Neural cell (in vitro differentiated cells): Measurements from ENCODE around the gene EXOC3L1. TPM values are rescaled to one million over a fixed set of nuclear protein-coding genes. Genes with fewer than 3 reads are reported as not detected.

Experiments
- H2AFZ ChIP-seq: fragments of 200-600, 300-800 bp; sonication (generic), shearing (Covaris generic); 2 replicates; pipeline ENCODE4 v1.6.0; 2014; ENCODE audit warnings: low read depth, mild to moderate bottlenecking, antibody characterized with exemption, low read length, moderate library complexity
- H3F3A ChIP-seq: fragments of 200-600 bp; shearing (Covaris generic); 2 replicates; pipeline ENCODE4 v1.6.1; 2016; ENCODE audit warnings: mild to moderate bottlenecking, moderate library complexity, mixed read lengths, antibody characterized with exemption, low read length; ENCODE audit not compliant: insufficient read depth, poor library complexity, severe bottlenecking
- H3K27ac ChIP-seq: fragments of 200-600, 300-800 bp; sonication (generic), shearing (Covaris generic); 2 replicates; pipeline ENCODE4 v1.5.1; 2014; ENCODE audit warnings: mild to moderate bottlenecking, low read length, moderate library complexity
- H3K27me3 ChIP-seq: fragments of 300-800, 200-600 bp; sonication (generic), shearing (Covaris generic); 2 replicates; pipeline ENCODE4 v1.6.0; 2014; ENCODE audit warnings: mild to moderate bottlenecking, low read depth, low read length, moderate library complexity; ENCODE audit not compliant: insufficient read depth
- H3K36me3 ChIP-seq: fragments of 300-800, 200-600 bp; sonication (generic), shearing (Covaris generic); 2 replicates; pipeline ENCODE4 v1.5.1; 2014; ENCODE audit warnings: mild to moderate bottlenecking, antibody characterized with exemption, low read length, moderate library complexity; ENCODE audit not compliant: insufficient read depth
- H3K4me2 ChIP-seq: fragments of 300-800, 200-600 bp; sonication (generic), shearing (Covaris generic); 2 replicates; pipeline ENCODE4 v1.6.0; 2014; ENCODE audit warnings: mild to moderate bottlenecking, low read length
- H3K4me3 ChIP-seq: fragments of 300-800, 200-600 bp; sonication (generic), shearing (Covaris generic); 2 replicates; pipeline ENCODE4 v1.5.1; 2014; ENCODE audit warnings: mild to moderate bottlenecking, low read length, moderate library complexity
- H3K79me2 ChIP-seq: fragments of 200-600 bp; shearing (Covaris generic); replicated peaks from 2 replicates; pipeline ENCODE4 v1.6.0; 2014; ENCODE audit warnings: mild to moderate bottlenecking, low read length, moderate library complexity; ENCODE audit not compliant: insufficient read depth
- H3K9ac ChIP-seq: fragments of 300-800, 200-600 bp; sonication (generic), shearing (Covaris generic); 2 replicates; pipeline ENCODE4 v1.6.1; 2016; ENCODE audit warnings: mild to moderate bottlenecking, low read length, mixed read lengths
- H3K9me2 ChIP-seq: fragments of 200-600 bp; shearing (Covaris generic); 2 replicates; pipeline ENCODE4 v1.6.1; 2016; ENCODE audit warnings: mild to moderate bottlenecking, low read length, mixed read lengths; ENCODE audit not compliant: insufficient read depth
- H3K9me3 ChIP-seq: fragments of 200-600, 300-800 bp; sonication (generic), shearing (Covaris generic); 2 replicates; pipeline ENCODE4 v1.6.1; 2016; ENCODE audit warnings: mild to moderate bottlenecking, mixed run types, low read length, moderate library complexity, mixed read lengths
- H4K20me1 ChIP-seq: fragments of 200-600 bp; shearing (Covaris generic); 2 replicates; pipeline ENCODE4 v1.6.1; 2016; ENCODE audit warnings: mild to moderate bottlenecking, mixed run types; ENCODE audit not compliant: insufficient read depth
- EP300 ChIP-seq: fragments of 450-650 bp; conservative IDR thresholded peaks from 2 replicates; pipeline ENCODE4 v1.6.1; 2014; ENCODE audit warnings: antibody characterized with exemption, mild to moderate bottlenecking, moderate library complexity; ENCODE audit not compliant: poor library complexity, severe bottlenecking
- EZH2 ChIP-seq: fragments of 200-600, 300-800 bp; shearing (Covaris generic), sonication (generic); IDR thresholded peaks from 2 replicates; pipeline ENCODE4 v1.6.1; 2014; ENCODE audit warnings: antibody characterized with exemption, low read length, borderline replicate concordance, mild to moderate bottlenecking; ENCODE audit not compliant: insufficient read depth, poor library complexity, severe bottlenecking
- MXI1 ChIP-seq: fragments of 450-650 bp; conservative IDR thresholded peaks from 2 replicates; pipeline ENCODE4 v1.6.1; 2014; ENCODE audit warnings: antibody characterized with exemption, mild to moderate bottlenecking; ENCODE audit not compliant: poor library complexity, severe bottlenecking
- POLR2AphosphoS5 ChIP-seq: IDR thresholded peaks from 2 replicates; pipeline ENCODE4 v1.6.1; 2012
- RAD21 ChIP-seq: fragments of 450-650 bp; conservative IDR thresholded peaks from 2 replicates; pipeline ENCODE4 v1.6.1; 2014; ENCODE audit warnings: antibody characterized with exemption, mild to moderate bottlenecking, moderate library complexity
- SMC3 ChIP-seq: fragments of 450-650 bp; conservative IDR thresholded peaks from 2 replicates; pipeline ENCODE4 v1.6.1; 2014; ENCODE audit warnings: antibody characterized with exemption, mild to moderate bottlenecking, moderate library complexity; ENCODE audit not compliant: poor library complexity
- TAF1 ChIP-seq: IDR thresholded peaks from 2 replicates; pipeline ENCODE4 v1.6.1; 2012; ENCODE audit warnings: low read depth
- polyA plus RNA-seq: library from polyadenylated mRNA; depleted of rRNA; stranded (reverse); fragments of >200 nt; gene quantifications from 2 replicates; pipeline ENCODE4 v1.2.3, GENCODE V29; 2014
- TF ChIP-seq, protein P1 (sequence below): IDR thresholded peaks from 2 replicates; pipeline ENCODE4 v1.6.1; 2012; ENCODE audit warnings: borderline replicate concordance
- TF ChIP-seq, protein P2 (sequence below): fragments of 450-650 bp; IDR thresholded peaks from 2 replicates; pipeline ENCODE4 v1.5.1; 2014; ENCODE audit warnings: antibody characterized with exemption, mild to moderate bottlenecking, moderate library complexity; ENCODE audit not compliant: poor library complexity, severe bottlenecking

The EXOC3L1 gene
- polyA plus RNA-seq, 1 donor from 2014 or later = 0.43 TPM

DNA sequence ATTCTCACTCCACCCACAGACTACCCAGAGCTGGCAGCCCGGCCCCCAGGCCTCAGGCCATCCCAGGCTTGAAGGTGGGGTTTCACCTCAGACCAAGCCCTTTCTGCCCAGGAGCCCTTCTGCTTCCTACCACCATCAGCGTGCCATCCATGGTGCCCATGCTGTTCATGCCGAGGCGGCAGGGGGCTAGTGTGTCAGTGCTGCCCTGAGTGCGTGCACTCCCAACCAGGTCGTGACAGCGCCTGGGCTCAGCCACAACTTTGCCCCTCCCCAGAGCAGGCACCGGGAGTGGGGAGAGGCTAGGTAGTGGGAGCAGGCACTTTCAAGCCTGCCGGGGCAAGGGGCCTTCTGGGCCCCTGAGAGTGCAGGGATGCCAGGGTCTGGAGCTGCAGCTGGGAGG is 47.6 kb downstream of the EXOC3L1 start:
- H3K27ac ChIP-seq = no peak overlapping the region
- no peaks in the 10 kb centered on the region for H3F3A ChIP-seq
- H4K20me1 ChIP-seq = no peaks in the 10 kb centered on the region
- H3K4me2 ChIP-seq = no peak overlapping the region
- no peaks in the 10 kb centered on the region for H3K27me3 ChIP-seq
- no peak overlapping the region for H3K4me3 ChIP-seq
- H3K36me3 ChIP-seq = peaks cover 5% of the 10 kb centered on the region
- no peak overlapping the region for H3K9ac ChIP-seq
- no peaks in the 10 kb centered on the region for H3K9me2 ChIP-seq
- H3K9me3 ChIP-seq = no peaks in the 10 kb centered on the region
- TF ChIP-seq TAF1 (no peak), SMC3 (no peak), RAD21 (no peak), EZH2 (no peak), MXI1 (no peak), POLR2AphosphoS5 (no peak), EP300 (no peak)
- TF ChIP-seq, protein P1, sequence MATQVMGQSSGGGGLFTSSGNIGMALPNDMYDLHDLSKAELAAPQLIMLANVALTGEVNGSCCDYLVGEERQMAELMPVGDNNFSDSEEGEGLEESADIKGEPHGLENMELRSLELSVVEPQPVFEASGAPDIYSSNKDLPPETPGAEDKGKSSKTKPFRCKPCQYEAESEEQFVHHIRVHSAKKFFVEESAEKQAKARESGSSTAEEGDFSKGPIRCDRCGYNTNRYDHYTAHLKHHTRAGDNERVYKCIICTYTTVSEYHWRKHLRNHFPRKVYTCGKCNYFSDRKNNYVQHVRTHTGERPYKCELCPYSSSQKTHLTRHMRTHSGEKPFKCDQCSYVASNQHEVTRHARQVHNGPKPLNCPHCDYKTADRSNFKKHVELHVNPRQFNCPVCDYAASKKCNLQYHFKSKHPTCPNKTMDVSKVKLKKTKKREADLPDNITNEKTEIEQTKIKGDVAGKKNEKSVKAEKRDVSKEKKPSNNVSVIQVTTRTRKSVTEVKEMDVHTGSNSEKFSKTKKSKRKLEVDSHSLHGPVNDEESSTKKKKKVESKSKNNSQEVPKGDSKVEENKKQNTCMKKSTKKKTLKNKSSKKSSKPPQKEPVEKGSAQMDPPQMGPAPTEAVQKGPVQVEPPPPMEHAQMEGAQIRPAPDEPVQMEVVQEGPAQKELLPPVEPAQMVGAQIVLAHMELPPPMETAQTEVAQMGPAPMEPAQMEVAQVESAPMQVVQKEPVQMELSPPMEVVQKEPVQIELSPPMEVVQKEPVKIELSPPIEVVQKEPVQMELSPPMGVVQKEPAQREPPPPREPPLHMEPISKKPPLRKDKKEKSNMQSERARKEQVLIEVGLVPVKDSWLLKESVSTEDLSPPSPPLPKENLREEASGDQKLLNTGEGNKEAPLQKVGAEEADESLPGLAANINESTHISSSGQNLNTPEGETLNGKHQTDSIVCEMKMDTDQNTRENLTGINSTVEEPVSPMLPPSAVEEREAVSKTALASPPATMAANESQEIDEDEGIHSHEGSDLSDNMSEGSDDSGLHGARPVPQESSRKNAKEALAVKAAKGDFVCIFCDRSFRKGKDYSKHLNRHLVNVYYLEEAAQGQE = no peak
- TF ChIP-seq, protein P2, sequence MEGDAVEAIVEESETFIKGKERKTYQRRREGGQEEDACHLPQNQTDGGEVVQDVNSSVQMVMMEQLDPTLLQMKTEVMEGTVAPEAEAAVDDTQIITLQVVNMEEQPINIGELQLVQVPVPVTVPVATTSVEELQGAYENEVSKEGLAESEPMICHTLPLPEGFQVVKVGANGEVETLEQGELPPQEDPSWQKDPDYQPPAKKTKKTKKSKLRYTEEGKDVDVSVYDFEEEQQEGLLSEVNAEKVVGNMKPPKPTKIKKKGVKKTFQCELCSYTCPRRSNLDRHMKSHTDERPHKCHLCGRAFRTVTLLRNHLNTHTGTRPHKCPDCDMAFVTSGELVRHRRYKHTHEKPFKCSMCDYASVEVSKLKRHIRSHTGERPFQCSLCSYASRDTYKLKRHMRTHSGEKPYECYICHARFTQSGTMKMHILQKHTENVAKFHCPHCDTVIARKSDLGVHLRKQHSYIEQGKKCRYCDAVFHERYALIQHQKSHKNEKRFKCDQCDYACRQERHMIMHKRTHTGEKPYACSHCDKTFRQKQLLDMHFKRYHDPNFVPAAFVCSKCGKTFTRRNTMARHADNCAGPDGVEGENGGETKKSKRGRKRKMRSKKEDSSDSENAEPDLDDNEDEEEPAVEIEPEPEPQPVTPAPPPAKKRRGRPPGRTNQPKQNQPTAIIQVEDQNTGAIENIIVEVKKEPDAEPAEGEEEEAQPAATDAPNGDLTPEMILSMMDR = no peak
- H3K79me2 ChIP-seq = no peaks in the 10 kb centered on the region
- H2AFZ ChIP-seq = no peak overlapping the region

DNA sequence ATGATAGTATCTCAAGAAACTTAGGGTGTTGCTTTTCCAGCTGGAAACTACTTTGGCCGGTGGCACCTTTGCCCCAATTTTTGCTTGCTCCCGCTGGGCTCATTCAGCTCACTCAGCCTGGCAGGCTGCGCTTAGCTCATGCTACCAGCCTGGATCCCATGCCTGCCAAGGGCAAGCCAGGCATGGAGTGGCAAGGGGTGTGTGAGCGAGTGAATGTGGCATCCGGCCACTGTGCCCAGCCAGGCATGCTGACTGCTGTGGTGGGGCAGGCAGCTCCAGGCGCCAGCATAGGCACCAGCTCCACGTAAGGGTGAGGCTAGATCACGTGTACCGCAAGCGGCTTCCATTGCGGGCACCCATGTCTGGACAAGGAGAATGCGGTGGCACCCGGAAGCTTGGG is 48.5 kb downstream of the EXOC3L1 start:
- peaks cover 5% of the 10 kb centered on the region for H3K36me3 ChIP-seq

More for the DNA sequence above, 48.5 kb downstream of the EXOC3L1 start:
- H3K9me3 ChIP-seq = no peaks in the 10 kb centered on the region
- no peak overlapping the region for H3K4me3 ChIP-seq
- no peak overlapping the region for H3K4me2 ChIP-seq
- H3K27me3 ChIP-seq = no peaks in the 10 kb centered on the region
- no peaks in the 10 kb centered on the region for H3F3A ChIP-seq
- H3K27ac ChIP-seq = no peak overlapping the region
- H3K79me2 ChIP-seq = no peaks in the 10 kb centered on the region
- H4K20me1 ChIP-seq = no peaks in the 10 kb centered on the region
- TF ChIP-seq MXI1 = no peak
- no peak for TF ChIP-seq RAD21
- TF ChIP-seq POLR2AphosphoS5 = no peak
- no peak for TF ChIP-seq EP300
- TF ChIP-seq EZH2 = no peak
- no peak for TF ChIP-seq TAF1
- TF ChIP-seq, protein P2 = no peak
- no peak for TF ChIP-seq SMC3
- TF ChIP-seq, protein P1 = no peak
- no peak overlapping the region for H3K9ac ChIP-seq
- no peaks in the 10 kb centered on the region for H3K9me2 ChIP-seq
- H2AFZ ChIP-seq = no peak overlapping the region
